Ammon's horn (tissue), 1 donor: Measurements from ENCODE around the gene SLC6A11.
A peak's percentile ranks its signal among the peaks of the same experiment; 100 is the strongest.

Source experiments
- DNase-seq: peaks from one replicate; pipeline ENCODE4 v3.0.0-alpha.2; 2016; ENCODE audit warnings: low spot score

SLC6A11 gene

GRCh38 chr3:10981031-10981430, 165.0 kb downstream of the SLC6A11 start:
- DNase-seq = no peak

GRCh38 chr3:10981961-10982360, 165.9 kb downstream of the SLC6A11 start:
- no peak for DNase-seq

GRCh38 chr3:10982782-10983181, 166.8 kb downstream of the SLC6A11 start:
- DNase-seq = no peak

- DNase-seq = peak; percentile 75
Observed at GRCh38 chr3:10983219-10983916, 167.3 kb downstream of the SLC6A11 start.

GRCh38 chr3:10984371-10984896, 168.4 kb downstream of the SLC6A11 start:
- DNase-seq = no peak

- no peak for DNase-seq
Observed at GRCh38 chr3:10985181-10985580, 169.2 kb downstream of the SLC6A11 start.

- DNase-seq = no peak
Observed at GRCh38 chr3:10986592-10986991, 170.6 kb downstream of the SLC6A11 start.

- no peak for DNase-seq
Observed at GRCh38 chr3:10988001-10988665, 172.1 kb downstream of the SLC6A11 start.

GRCh38 chr3:10988991-10989484, 173.0 kb downstream of the SLC6A11 start:
- DNase-seq = no peak
